GM21447 (cell line): ENCODE data around the gene ALX4.

Experiments
- ATAC-seq: cut with Tn5 transposase; IDR thresholded peaks from one replicate; pipeline ENCODE4 v1.9.1; 2021; ENCODE audit not compliant: unreplicated experiment

Gene ALX4

DNA sequence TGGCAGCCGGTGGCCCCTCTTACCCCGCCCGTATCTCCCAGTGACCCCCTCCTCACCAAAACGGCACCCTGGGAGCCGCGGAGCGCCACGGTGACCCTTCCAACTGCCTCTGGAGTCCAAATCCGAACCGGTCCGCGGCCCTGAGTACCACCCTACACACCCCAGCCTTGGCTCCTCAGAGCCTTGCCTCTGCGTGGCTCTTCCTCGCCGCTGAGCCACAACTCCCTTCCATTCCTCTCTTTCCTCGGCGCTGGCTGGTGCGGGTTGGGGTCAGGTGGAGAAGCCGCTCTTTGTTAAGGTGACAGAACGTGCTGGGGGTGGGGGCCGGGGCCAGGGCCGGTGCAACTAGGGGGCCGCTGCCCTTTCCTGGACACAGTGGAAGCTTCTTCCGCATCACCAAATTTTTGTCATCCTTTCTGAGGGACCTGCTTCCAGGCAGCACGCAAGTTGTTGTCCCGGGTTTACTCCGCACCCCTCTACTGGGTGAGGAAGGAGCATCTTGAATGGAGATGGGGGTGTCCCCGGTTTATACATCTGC, 6.5 kb downstream of the ALX4 start:
- ATAC-seq, result no peak

DNA sequence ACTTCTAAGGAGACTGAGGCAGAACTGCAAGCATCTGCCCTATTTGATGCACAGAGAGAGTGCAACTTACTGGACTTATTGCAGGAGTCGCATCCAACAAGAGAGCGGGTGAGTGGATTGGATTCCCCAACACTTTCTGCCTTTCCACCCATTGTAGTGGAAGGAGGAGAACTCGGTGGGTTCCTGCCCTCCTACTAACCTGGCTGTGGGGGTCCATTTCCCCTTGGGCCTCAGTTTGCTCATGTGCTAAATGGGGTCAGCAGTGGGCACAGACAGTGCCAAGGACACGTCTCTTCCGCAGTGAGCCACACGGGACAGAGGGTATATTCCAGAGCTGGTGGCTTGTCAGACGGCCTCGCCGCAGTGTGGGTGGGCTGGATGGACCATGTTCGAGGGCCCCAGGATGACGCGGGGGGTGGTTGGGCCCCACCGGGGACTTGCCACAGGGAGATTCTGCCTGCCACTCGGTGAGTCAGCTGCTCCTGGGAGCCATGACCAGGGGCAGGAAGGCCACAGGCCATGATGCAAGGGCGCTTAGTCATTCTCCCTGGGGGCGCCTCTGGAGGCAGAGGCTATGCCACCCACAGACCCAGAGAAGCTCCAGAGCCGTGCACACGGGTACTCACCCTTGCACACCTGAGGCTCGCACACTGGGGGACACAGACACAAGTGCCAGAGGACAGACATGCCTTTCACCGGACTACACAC, 8.2 kb downstream of the ALX4 start:
- ATAC-seq, result no peak

DNA sequence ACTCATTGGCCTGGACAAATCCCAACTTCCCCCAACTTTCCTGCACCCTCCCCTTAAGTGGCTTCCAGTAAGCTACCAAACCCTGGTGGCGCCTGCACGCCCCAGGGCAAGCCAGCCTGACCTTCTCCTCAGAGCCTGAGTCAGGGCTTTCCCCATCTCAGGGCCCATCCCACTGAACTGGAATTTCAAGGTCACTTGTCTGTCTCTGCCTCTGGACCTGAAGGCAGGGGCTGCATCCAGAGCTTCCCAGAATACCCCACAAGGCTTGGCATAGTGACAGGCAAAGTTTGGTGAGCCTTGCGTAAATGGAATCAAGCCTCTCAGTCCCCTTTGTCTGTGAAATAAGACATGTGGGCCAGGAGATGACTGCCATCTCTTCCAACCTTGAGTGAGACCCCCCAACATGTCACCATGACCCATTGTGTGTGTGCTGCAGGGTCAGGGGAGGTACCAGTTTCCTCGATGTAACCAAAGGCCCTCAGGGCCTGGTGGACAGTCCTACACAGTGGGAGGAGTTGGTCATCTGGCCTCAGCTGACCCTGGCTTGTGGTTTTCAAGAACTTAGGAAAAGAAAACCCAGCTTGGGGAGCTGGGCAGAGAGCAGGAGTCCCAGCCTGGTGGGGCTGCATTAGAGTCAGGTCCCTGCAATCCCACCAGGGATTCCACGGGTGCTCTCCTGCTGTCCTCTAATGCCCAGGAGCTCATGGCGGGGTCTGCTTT, 8.9 kb downstream of the ALX4 start:
- ATAC-seq, result no peak

DNA sequence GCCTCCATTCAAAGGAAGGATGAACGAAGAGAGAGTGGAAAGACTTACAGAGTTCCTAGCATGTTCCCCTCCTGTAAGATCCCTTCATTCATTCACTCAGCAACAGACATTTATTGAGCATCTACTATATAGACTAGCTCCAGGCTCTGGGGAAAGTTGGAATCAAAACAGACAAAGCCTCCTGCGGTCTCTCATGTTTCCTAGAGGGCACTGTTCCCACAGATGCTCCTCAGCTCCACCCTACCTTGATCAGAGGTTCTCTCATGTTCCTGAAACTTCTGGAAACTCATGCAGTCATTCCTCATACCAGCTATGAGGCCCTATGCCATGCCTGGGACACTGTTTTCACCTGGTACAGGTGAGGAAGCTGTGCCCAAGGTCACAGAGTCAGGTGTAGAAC, 11.1 kb downstream of the ALX4 start:
- no peak for ATAC-seq

DNA sequence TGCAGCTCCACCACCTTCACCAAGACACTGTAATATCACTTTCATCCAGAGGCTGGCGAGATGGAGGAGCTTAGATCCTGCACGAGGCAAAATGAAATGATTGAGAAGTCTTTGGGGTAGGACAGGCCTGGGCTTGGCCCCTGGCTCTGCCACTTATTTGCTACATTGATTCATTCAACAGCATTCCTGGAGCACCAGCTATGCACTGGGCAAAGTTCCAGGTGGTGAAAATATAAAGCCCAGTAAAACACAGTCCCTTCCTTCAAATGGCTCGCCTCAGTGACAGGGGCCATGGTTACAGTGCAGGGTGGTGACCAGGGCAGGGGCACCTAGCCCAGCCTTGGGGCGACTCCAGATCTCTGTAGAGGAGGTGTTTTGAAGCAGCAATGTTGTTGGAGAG, 19.7 kb downstream of the ALX4 start:
- no peak for ATAC-seq

DNA sequence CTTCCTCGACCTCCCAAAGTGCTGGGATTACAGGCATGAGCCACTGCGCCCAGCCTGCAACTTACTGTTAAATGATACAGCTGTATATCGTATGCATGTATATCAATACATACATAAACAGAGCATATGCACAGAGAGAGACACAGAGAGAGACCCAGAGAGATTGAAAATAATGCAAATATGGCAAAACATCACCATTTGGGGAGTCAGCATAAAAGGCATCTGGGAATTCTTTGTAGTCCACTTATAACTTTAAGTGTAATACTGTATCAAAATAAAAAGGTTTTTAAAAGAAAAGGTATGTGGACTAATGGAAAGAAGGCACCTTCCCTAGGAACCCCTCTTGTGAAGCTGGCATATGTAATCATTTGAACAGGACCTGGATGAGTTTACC, 21.8 kb downstream of the ALX4 start:
- no peak for ATAC-seq

- ATAC-seq, result no peak
Measured at GRCh38 chr11:44286911-44287310, 23.0 kb downstream of the ALX4 start.

- ATAC-seq, result no peak
Measured at GRCh38 chr11:44286268-44286880, 23.6 kb downstream of the ALX4 start.

GRCh38 chr11:44285756-44286155, 24.2 kb downstream of the ALX4 start:
- ATAC-seq, result no peak

DNA sequence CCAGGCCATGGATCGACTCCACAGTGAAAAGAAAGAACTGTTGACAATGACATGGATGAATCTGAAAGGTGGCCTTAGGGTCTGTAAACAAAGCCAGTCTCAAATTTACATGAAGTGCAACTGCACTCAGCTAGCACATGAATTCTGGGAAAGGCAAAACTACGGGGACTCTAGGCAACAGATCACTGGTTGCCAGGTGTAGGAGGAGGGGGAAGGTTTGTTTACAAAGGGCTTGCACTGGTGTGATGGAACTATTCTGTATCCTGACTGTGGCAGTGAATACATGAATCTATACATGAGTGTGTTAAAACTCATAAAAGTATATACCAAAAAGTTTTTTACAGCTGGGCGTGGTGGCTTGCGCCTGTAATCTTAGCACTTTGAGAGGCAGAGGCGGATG, 27.3 kb downstream of the ALX4 start:
- no peak for ATAC-seq

DNA sequence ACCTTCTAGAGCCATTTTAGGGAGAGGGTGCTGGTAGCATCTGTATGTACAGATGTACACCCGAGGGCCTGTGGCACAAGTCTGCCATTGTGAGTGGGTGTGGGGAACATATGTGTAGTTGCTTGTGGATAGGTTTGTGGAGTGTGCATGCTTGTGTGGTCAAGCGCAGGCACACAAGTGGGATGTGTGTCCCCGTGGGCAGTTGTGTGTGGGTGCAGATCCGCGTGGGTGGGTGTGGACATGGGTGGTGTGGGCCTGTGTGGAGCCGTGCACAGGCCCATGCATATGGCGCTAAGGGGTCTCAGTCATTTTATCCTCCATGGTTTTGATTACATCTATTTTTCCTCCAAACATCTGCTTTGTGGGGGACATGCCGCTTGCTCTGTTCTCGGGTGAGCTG, 28.8 kb downstream of the ALX4 start:
- no peak for ATAC-seq

DNA sequence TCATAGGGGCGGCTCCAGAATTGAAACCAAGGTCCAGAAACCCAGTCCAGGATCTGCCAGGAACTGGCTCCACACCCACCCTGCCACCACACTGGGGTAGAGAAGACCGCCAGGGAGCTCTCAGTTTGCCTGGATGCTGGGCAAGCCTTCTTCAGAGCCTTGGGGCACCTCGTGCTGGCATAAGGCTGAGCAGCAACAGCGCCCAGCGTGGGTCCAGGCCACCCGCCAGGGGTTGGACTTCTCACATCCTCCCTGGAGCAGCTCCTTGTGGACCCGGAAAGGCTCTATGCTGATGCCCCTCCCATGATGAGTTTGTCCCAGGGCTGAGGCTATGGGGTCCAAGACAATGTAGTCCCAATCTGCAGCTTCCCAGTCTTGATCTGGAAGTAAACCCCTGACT, 29.7 kb downstream of the ALX4 start:
- ATAC-seq, result no peak

DNA sequence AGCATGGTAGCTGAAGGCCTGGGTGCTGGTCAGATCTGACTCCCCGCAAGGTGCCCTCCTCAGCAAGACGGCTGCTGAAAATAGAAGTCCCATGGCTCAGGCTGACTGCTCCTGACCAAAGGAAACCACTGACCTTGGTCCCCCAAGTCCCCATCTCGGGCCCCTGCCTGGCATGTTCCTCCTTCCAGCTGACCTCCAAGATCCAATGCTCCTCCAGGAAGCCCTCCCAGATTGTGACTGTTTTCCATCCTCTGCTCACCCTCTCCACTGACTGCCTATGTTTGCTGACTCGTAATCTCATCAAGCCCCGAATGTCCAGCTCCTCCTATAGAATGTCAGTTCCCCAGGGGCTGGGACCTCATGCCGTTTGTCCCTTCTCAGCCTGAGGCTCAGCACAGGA, 30.5 kb downstream of the ALX4 start:
- no peak for ATAC-seq

GRCh38 chr11:44277196-44278090, 32.5 kb downstream of the ALX4 start:
- no peak for ATAC-seq

DNA sequence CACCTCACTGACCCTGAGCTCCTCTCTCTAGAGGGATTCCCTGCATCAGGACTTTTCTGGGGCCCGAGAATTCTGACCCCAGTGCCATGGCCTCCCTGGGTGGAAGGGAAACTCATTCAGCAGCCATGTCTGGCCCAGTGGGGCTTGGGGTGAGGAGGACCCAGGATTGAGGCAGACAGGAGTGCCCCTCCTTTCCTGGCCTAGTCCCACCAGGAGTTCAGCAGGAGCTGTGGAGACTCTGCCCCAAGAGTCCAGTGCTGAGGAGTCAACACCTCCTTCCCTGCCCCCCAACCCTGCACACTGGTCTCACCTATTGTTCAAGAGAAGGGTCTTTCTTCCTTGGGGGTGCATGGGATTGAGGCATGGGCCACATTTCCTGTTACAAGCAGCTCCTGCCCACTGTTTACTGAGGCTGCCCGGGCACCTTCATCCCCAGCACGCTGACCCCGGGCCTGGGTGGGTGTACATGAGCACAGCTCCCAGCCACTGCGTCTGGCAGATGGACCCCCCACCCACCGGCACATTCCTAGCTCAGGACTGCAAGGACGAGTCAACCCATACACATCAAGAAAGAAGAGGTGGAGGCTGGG, 33.9 kb downstream of the ALX4 start:
- no peak for ATAC-seq

GRCh38 chr11:44275241-44275640, 34.7 kb downstream of the ALX4 start:
- no peak for ATAC-seq

- ATAC-seq, result no peak
Measured at GRCh38 chr11:44274404-44274803, 35.5 kb downstream of the ALX4 start.

DNA sequence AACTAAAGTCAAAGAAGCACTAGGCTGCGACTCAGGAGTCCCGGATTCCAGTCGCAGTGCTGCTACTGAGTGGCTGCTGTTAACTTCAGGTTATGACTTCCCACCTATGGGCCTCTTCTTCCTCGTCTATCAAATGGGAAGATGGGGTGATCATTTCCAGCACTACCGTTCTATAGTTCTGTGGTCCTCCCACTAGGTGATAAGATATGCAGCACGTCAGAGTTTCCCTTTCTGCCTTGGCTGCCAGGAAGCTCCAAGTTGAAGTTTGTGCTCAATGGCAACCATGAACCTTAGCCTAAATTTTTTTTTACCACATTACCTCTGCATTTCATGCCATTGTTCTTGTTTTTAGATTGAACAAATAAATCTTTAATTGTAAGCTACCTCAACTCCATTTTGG, 38.7 kb downstream of the ALX4 start:
- no peak for ATAC-seq

DNA sequence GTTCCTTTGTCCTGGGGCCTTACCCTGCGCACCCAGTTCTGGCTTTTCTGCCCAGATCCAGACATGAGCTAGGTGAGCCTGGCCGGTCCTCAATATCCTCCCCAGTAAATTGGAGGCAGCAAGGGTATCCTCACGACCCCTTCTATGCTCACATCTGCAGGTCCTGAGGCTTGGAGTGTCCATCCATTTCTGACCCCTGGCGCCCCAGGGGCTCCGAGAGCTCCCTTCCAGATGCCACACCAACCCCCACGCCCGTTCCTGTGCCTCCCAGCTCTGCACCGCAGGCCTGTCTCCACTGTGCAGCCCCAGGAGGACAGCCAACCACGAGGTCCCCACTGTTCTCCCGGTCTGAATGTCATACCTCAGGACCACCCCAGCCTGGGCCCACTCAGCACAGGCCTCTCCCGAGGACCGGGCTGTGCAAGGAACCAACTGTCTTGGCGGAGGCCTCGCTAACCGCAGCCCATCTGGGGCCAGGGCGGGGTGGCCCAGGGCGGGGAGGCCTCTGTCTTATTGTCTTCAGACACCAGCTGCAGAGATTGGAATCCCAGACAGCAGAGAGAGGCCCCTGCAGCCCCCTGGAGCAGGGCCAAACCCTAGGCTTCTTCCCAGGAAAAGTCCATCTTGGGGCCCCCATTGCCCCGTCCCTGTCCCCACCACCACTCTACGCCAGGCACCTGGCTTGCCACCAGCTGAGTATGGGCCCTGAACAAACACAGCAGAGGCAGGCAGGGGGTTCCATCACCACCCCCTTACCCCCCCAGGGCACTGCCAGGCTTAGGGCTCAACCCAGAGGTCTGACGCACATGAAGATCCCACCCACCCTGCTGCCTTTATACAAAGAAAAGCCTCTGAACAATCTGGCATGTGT, 39.3 kb downstream of the ALX4 start:
- ATAC-seq, result no peak
